ENCODE results near the gene ACTMAP. TPM values are rescaled to one million over a fixed set of nuclear protein-coding genes. Genes with fewer than 3 reads are reported as not detected.

Gene ACTMAP
- total and polyA plus RNA-seq, 9 of the 15 experiments (the other 6 are each of a cell fraction or from before 2014, with no cell fraction given) = 1.7 to 16.6 (median 4.9) TPM

GRCh38 chr19:40750874-40751537 lies 729 bp upstream of the ACTMAP start, which contains the start of gene SNRPA:
Gene SNRPA, plus strand, starts transcription at chr19:40751203. Its CDS starts 206 bp downstream, at chr19:40751409.
- Histone ChIP-seq H3K4me2 (ENCODE audit: insufficient read depth, low read length) (peak within 1 kb of the TSS; percentile 100), H4K20me1 (replicated peaks; ENCODE audit: control insufficient read depth, insufficient read depth, low read length) (peaks cover 21% of the 10 kb centered on the region), H2AFZ (ENCODE audit: low read depth, low read length) (peak within 1 kb of the TSS; percentile 90), H3K9me1 (ENCODE audit: control insufficient read depth, insufficient read depth, low read length) (peaks cover 3% of the 10 kb centered on the region), H3K9me3 (replicated peaks; ENCODE audit: control insufficient read depth, insufficient read depth, low read depth, low read length) (no peaks in the 10 kb centered on the region), H3K36me3 (ENCODE audit: control insufficient read depth, insufficient read depth, low read length) (peaks cover 40% of the 10 kb centered on the region), H3K4me1 (replicated peaks in 1 of 2; ENCODE audit: control insufficient read depth in 2 of 2, insufficient read depth in 2 of 2, low read length in 2 of 2) (peaks cover 35 to 42% of the 10 kb centered on the region in 2 experiments), H3K27me3 (ENCODE audit: control insufficient read depth in 2 of 2, insufficient read depth in 2 of 2, low read length in 2 of 2) (no peaks in the 10 kb centered on the region), H3K27ac (ENCODE audit: extremely low read depth, low read depth, low read length) (peak within 1 kb of the TSS; percentile 99), H3K9ac (ENCODE audit: insufficient read depth in 1 of 2, low read depth in 2 of 2, low read length in 2 of 2) (peak within 1 kb of the TSS; percentile 94 to 99), H3K4me3 (peak within 1 kb of the TSS; percentile 59), H3K79me2 (ENCODE audit: control insufficient read depth, insufficient read depth, low read length) (peaks cover 75% of the 10 kb centered on the region)
- ChIA-PET CTCF (ENCODE audit: low intra/inter-chr PET ratio) (interaction anchor here (1.1 kb wide), 1 partner anchor 88 kb away, joined by 3 read pairs; no protein-coding TSS in a partner anchor), POLR2A (interaction anchor here (0.6 to 3.0 kb wide), 26 partner anchors 8 to 1116 kb away, joined by 3 to 25 read pairs (median 5); partner anchors contain the start of genes COQ8B, EGLN2, ITPKC and RAB4B)
- DNase-seq (ENCODE audit: extremely low read depth in 1 of 4, low spot score in 3 of 4) (peak; percentile 85 to 98 (median 90)), ATAC-seq (peak; percentile 84), FAIRE-seq (no peak)
- intact Hi-C loops (cut with micrococcal nuclease) (loop anchor here (2.0 kb wide), 2 partner anchors 34 to 48 kb away; partner anchors contain the start of genes COQ8B, EGLN2 and ITPKC), in situ Hi-C loops (cut with MboI) (no loop called here)
- 0% methylated on average over 34 of the region's 46 CpGs for WGBS (ENCODE audit: insufficient coverage, low coverage, missing lambda C conversion rate)
- BruUV-seq (replicated peaks) = no TSS peak
- TF ChIP-seq ZNF143 (CRISPR knock-in tag; IDR thresholded peaks at IDR 0.05) = peak; percentile 74
- TF ChIP-seq USF2 (CRISPR knock-in tag; IDR thresholded peaks at IDR 0.05) = no peak
- no peak for TF ChIP-seq ARHGAP35 (IDR thresholded peaks at IDR 0.05; ENCODE audit: partially characterized antibody)
- no peak for TF ChIP-seq MBD1 (CRISPR knock-in tag; IDR thresholded peaks at IDR 0.05)
- no peak for TF ChIP-seq TCF3 (CRISPR knock-in tag; IDR thresholded peaks at IDR 0.05)
- peak; percentile 76 for TF ChIP-seq PHF8 (IDR thresholded peaks at IDR 0.05; ENCODE audit: borderline replicate concordance, low read length)
- TF ChIP-seq ZBTB34 (CRISPR knock-in tag; IDR thresholded peaks at IDR 0.05) = no peak
- no peak for TF ChIP-seq MTF1 (CRISPR knock-in tag; IDR thresholded peaks at IDR 0.05; ENCODE audit: borderline replicate concordance)
- TF ChIP-seq TCF7L2 (IDR thresholded peaks at IDR 0.05; ENCODE audit: low read depth, low read length) = no peak
- peak in 1 of 2 experiments; percentile 45 for TF ChIP-seq AFF1 (IDR thresholded peaks at IDR 0.05; ENCODE audit: low read depth in 1 of 2, partially characterized antibody in 2 of 2)

Measured in K562 (cell line).